Stimulated activated naive CD8-positive, alpha-beta T cell treated with anti-CD3 and anti-CD28 coated beads, Interleukin-15, Interleukin-2, amounts not matched to agents 100 ng/mL and 50 ng/mL, for 24 hours (primary cell): Measurements from ENCODE around the gene HK3.
A peak's percentile ranks its signal among the peaks of the same experiment; 100 is the strongest.

Experiments used
- H3K27ac Mint-ChIP-seq: one replicate; pipeline ENCODE4 v1.8.0; 2021; ENCODE audit warnings: mild to moderate bottlenecking, mixed read lengths
- H3K27me3 Mint-ChIP-seq: one replicate; pipeline ENCODE4 v1.8.0; 2021; ENCODE audit warnings: mixed read lengths
- H3K36me3 Mint-ChIP-seq: one replicate; pipeline ENCODE4 v1.8.0; 2021; ENCODE audit warnings: low read depth, mixed read lengths
- H3K4me1 Mint-ChIP-seq: one replicate; pipeline ENCODE4 v1.8.0; 2021; ENCODE audit warnings: low read depth, mixed read lengths
- H3K4me3 Mint-ChIP-seq: one replicate; pipeline ENCODE4 v1.8.0; 2021; ENCODE audit warnings: mild to moderate bottlenecking, mixed read lengths
- H3K9me3 Mint-ChIP-seq: one replicate; pipeline ENCODE4 v1.8.0; 2021; ENCODE audit warnings: mixed read lengths

Gene HK3

GRCh38 chr5:176915906-176916305 is 16.8 kb upstream of the HK3 start:
- Mint-ChIP-seq H3K27ac (peak overlapping the region; percentile 49), H3K4me1 (peaks cover 23% of the 10 kb centered on the region)

DNA sequence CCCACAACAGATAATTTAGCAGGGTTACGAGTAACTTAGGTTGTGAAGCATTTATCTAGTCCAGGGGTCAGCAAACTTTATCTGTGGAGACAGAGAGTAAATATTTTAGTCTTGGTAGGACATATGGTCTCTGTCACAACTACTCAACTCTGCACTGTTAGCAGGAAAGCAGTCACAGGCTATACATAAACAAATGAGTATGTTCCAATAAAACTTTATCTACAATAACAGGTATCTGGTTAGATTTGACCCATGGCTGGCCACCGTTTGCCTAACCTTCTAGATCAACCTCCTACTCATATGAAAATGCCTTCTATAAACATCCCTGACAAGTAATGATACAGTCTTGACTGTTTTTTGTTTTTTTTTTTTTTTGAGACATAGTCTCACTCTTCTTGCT is 13.0 kb upstream of the HK3 start:
- H3K27me3 Mint-ChIP-seq, result no peaks in the 10 kb centered on the region
- no peaks in the 10 kb centered on the region for H3K9me3 Mint-ChIP-seq
- no peak overlapping the region for H3K27ac Mint-ChIP-seq
- H3K4me3 Mint-ChIP-seq, result no peak overlapping the region
- peaks cover 60% of the 10 kb centered on the region for H3K36me3 Mint-ChIP-seq
- peaks cover 37% of the 10 kb centered on the region for H3K4me1 Mint-ChIP-seq

More at GRCh38 chr5:176915906-176916305, 16.8 kb upstream of the HK3 start:
- peaks cover 59% of the 10 kb centered on the region for H3K36me3 Mint-ChIP-seq
- H3K4me3 Mint-ChIP-seq, result no peak overlapping the region
- no peaks in the 10 kb centered on the region for H3K27me3 Mint-ChIP-seq
- H3K9me3 Mint-ChIP-seq, result no peaks in the 10 kb centered on the region

DNA sequence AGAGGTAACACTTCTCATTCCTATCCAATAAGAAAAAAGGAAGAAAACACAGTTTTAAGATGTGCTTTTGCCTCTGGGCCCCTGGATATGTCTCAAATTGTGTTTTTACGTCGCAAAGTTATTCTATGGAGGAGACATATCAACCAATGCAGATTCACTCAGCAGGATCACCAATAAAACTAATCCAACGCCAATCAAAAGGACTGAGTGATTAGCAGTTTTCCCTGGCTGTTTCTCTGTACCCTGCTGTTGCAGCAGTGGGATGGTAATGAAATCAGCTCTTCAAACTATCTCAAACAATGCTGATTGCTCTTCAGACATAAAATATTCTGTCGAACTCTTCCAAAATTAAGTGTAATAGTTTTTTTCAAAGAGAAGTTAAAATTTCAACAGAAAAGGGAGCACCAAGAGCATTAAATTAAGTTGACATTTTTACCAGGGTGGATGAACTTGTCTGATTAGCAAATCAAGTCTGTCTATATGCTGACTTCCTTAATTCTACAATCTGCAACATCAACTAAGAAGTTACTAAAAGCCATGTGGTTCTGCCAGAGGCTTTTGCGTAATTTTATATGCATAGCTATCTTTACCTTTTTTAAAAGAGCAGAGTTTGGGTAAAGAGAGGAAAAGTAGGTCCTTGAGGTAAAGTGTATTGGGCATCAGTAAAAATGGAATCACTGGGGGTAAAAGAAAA is 9.7 kb upstream of the HK3 start:
- Mint-ChIP-seq H3K36me3 (peaks cover 72% of the 10 kb centered on the region), H3K27ac (no peak overlapping the region), H3K27me3 (no peaks in the 10 kb centered on the region), H3K4me3 (no peak overlapping the region), H3K4me1 (peaks cover 21% of the 10 kb centered on the region), H3K9me3 (no peaks in the 10 kb centered on the region)

DNA sequence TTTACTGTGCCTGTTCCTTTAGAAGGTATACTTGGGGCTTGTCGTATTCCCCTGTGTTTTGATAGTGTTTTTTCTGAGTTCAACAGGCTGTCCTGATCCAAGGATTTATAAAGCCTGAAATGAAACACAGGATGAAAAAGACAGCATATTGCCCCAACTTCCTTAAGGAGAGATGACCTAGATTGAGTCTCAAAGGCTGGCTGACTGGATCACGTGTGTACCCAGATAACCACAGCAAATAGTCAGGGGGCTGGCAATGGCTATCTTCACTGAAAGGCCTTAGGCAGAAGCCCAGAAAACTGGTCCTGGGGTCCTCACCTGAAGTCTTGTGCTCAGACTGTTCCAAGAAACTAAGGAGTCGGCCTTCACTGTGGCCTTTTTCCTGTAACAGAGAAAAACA is 7.7 kb upstream of the HK3 start:
- Mint-ChIP-seq H3K4me3 (no peak overlapping the region), H3K9me3 (no peaks in the 10 kb centered on the region), H3K27me3 (no peaks in the 10 kb centered on the region), H3K4me1 (peaks cover 35% of the 10 kb centered on the region), H3K27ac (no peak overlapping the region), H3K36me3 (peaks cover 74% of the 10 kb centered on the region)

- Mint-ChIP-seq H3K36me3 (peaks cover 74% of the 10 kb centered on the region), H3K4me1 (peaks cover 36% of the 10 kb centered on the region), H3K27me3 (no peaks in the 10 kb centered on the region), H3K9me3 (no peaks in the 10 kb centered on the region), H3K27ac (no peak overlapping the region), H3K4me3 (no peak overlapping the region)
Measured at GRCh38 chr5:176906126-176906525, 7.0 kb upstream of the HK3 start.

GRCh38 chr5:176904276-176904675 is 5.1 kb upstream of the HK3 start:
- Mint-ChIP-seq H3K9me3 (no peaks in the 10 kb centered on the region), H3K4me3 (no peak overlapping the region), H3K27me3 (no peaks in the 10 kb centered on the region), H3K4me1 (peaks cover 37% of the 10 kb centered on the region), H3K27ac (no peak overlapping the region), H3K36me3 (peaks cover 75% of the 10 kb centered on the region)

DNA sequence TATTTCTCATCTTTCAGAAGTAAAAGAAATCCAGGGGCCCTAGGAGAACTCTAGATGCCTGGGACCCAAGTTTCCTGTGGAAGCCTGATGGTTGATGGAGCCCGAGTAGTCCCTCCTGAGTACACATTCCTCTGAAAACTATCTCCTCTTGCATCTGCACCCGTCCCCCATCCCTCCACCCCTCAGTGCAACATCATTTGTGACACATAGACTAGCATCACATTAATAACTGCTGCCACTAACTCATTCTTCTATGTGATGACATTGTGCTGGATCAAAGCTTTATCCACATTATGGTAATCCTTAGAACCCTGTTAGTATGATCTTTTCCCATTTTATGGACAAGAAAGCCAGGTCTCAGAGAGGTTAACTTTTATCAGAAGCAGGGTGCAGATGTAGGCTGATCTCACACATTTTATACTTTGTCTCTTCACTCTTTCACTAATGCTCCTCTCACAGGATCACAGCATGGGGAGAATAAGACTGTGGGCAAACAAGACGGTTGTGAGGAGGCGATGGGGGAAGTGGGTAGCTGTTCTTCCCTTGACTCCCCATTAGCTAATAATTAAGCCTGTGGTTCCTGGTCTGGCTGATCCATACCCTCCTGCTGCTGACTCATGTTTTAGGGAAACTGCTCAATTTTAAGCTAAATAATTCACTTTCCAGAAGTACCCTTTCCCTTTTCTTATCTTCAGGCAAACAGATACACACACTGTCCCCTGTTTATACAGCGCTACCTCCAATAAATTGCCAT is 3.9 kb upstream of the HK3 start:
- peaks cover 43% of the 10 kb centered on the region for H3K4me1 Mint-ChIP-seq
- H3K4me3 Mint-ChIP-seq, result no peak overlapping the region
- H3K27ac Mint-ChIP-seq, result peak overlapping the region; percentile 46
- H3K9me3 Mint-ChIP-seq, result no peaks in the 10 kb centered on the region
- H3K27me3 Mint-ChIP-seq, result no peaks in the 10 kb centered on the region
- H3K36me3 Mint-ChIP-seq, result peaks cover 63% of the 10 kb centered on the region

DNA sequence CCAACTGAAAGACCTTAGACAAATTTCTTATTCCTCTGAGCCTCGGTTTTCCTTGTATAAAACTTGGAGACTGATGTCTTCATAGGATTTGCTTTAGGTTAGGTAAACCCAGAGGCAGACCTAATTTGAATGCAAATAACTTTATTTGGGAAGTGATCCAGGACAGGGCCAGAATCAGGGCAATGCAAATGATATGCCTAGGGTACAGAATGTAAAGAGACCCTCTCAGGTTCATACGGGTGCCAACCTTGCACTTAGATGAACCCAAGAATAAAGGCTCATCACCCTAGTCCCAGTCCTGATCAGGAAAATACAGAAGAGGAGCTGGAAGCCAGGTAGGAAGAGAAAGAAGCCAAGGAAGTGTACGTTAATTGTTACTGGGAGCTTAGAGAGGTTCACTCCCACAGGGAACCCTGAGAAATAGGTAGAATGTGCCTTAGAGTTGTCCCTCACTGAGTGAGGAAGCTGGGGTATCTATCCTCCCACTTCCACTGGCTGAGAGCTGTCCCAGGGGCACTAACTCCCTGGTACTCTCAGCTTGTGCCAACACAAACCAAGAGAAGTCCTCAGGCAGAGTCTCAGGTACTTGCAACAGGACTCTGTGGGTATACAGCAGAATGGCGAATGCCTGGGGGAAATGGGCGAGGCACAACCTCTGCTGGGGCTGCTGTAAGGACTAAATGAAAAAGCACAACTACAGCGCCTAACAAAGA is 3.1 kb upstream of the HK3 start:
- Mint-ChIP-seq H3K27ac (peak overlapping the region; percentile 91), H3K4me1 (peaks cover 50% of the 10 kb centered on the region), H3K9me3 (no peaks in the 10 kb centered on the region), H3K36me3 (peaks cover 55% of the 10 kb centered on the region), H3K4me3 (no peak overlapping the region), H3K27me3 (peaks cover 5% of the 10 kb centered on the region)

GRCh38 chr5:176901260-176902101 is 2.3 kb upstream of the HK3 start:
- H3K27me3 Mint-ChIP-seq, result peaks cover 5% of the 10 kb centered on the region
- peak overlapping the region; percentile 91 for H3K27ac Mint-ChIP-seq
- H3K9me3 Mint-ChIP-seq, result no peaks in the 10 kb centered on the region
- H3K4me1 Mint-ChIP-seq, result peaks cover 51% of the 10 kb centered on the region
- peaks cover 47% of the 10 kb centered on the region for H3K36me3 Mint-ChIP-seq
- H3K4me3 Mint-ChIP-seq, result peak overlapping the region; percentile 54

- peaks cover 42% of the 10 kb centered on the region for H3K36me3 Mint-ChIP-seq
- H3K27ac Mint-ChIP-seq, result peak overlapping the region; percentile 71
- H3K27me3 Mint-ChIP-seq, result peaks cover 6% of the 10 kb centered on the region
- H3K4me1 Mint-ChIP-seq, result peaks cover 51% of the 10 kb centered on the region
- no peak overlapping the region for H3K4me3 Mint-ChIP-seq
- H3K9me3 Mint-ChIP-seq, result no peaks in the 10 kb centered on the region
Measured at GRCh38 chr5:176900780-176901204, 1.6 kb upstream of the HK3 start.

- Mint-ChIP-seq H3K4me3 (no peak overlapping the region), H3K9me3 (no peaks in the 10 kb centered on the region), H3K27ac (peak overlapping the region; percentile 2), H3K4me1 (peaks cover 51% of the 10 kb centered on the region), H3K27me3 (peaks cover 10% of the 10 kb centered on the region), H3K36me3 (peaks cover 36% of the 10 kb centered on the region)
Measured at GRCh38 chr5:176899946-176900779, 1.0 kb upstream of the HK3 start.

DNA sequence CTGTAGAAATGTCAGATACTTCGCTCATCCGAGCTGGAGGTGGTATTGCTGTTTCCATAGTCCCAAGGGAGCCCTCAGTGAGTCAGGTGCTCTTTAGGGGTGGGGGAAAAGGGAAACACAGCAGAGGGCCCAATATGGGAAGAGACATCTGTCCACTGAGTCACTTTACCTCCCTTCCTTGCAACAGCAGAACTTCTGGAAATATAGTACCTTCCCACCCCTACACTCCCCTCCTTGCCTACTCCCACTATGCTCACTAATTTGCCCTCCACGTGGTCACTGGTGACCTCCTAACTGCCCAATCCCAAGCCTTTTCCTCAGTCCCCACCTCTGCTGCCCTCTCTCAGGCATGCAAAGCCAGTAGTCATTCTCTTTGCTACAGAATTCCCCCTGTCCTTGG is 1.9 kb downstream of the HK3 start:
- Mint-ChIP-seq H3K9me3 (no peaks in the 10 kb centered on the region), H3K4me3 (no peak overlapping the region), H3K36me3 (peaks cover 15% of the 10 kb centered on the region), H3K4me1 (peaks cover 42% of the 10 kb centered on the region), H3K27ac (no peak overlapping the region), H3K27me3 (peaks cover 10% of the 10 kb centered on the region)

GRCh38 chr5:176895831-176896230 is 3.3 kb downstream of the HK3 start:
- peaks cover 3% of the 10 kb centered on the region for H3K36me3 Mint-ChIP-seq
- no peak overlapping the region for H3K27ac Mint-ChIP-seq
- H3K9me3 Mint-ChIP-seq, result no peaks in the 10 kb centered on the region
- peaks cover 17% of the 10 kb centered on the region for H3K27me3 Mint-ChIP-seq
- H3K4me3 Mint-ChIP-seq, result no peak overlapping the region
- peaks cover 28% of the 10 kb centered on the region for H3K4me1 Mint-ChIP-seq

DNA sequence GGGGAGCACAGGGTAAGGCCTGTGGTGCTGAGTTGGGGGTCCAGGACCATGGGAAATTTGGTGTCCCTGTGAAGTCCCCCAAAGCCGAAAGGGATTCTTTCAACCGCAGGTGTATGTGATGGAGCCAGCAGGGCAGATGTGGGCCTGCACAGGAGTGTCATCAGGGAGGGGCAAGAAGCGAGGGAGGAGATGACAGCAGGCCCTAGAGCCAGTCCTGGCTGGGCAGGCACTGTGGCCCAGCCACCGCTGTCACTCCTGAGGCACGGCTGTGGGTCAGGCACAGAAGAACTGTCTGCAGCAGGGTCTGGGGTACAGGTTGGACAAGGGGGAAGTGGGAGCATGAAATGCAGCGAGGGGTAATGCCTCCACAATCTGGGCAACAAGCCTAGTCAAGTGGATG is 4.8 kb downstream of the HK3 start:
- Mint-ChIP-seq H3K4me1 (peaks cover 14% of the 10 kb centered on the region), H3K27ac (no peak overlapping the region), H3K27me3 (peaks cover 17% of the 10 kb centered on the region), H3K36me3 (no peaks in the 10 kb centered on the region), H3K9me3 (no peaks in the 10 kb centered on the region), H3K4me3 (no peak overlapping the region)
